ENCODE results near the gene PTPN23.

- TF ChIP-seq, protein P1, sequence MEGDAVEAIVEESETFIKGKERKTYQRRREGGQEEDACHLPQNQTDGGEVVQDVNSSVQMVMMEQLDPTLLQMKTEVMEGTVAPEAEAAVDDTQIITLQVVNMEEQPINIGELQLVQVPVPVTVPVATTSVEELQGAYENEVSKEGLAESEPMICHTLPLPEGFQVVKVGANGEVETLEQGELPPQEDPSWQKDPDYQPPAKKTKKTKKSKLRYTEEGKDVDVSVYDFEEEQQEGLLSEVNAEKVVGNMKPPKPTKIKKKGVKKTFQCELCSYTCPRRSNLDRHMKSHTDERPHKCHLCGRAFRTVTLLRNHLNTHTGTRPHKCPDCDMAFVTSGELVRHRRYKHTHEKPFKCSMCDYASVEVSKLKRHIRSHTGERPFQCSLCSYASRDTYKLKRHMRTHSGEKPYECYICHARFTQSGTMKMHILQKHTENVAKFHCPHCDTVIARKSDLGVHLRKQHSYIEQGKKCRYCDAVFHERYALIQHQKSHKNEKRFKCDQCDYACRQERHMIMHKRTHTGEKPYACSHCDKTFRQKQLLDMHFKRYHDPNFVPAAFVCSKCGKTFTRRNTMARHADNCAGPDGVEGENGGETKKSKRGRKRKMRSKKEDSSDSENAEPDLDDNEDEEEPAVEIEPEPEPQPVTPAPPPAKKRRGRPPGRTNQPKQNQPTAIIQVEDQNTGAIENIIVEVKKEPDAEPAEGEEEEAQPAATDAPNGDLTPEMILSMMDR (tag by site-specific recombination; IDR thresholded peaks at IDR 0.05) = no peak
- TF ChIP-seq, protein P2, sequence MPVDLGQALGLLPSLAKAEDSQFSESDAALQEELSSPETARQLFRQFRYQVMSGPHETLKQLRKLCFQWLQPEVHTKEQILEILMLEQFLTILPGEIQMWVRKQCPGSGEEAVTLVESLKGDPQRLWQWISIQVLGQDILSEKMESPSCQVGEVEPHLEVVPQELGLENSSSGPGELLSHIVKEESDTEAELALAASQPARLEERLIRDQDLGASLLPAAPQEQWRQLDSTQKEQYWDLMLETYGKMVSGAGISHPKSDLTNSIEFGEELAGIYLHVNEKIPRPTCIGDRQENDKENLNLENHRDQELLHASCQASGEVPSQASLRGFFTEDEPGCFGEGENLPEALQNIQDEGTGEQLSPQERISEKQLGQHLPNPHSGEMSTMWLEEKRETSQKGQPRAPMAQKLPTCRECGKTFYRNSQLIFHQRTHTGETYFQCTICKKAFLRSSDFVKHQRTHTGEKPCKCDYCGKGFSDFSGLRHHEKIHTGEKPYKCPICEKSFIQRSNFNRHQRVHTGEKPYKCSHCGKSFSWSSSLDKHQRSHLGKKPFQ (tag by site-specific recombination; IDR thresholded peaks at IDR 0.05) = no peak
- no peak for TF ChIP-seq ZNF274 (IDR thresholded peaks at IDR 0.05; ENCODE audit: low read length)
- TF ChIP-seq ZNF274 (tag by site-specific recombination; IDR thresholded peaks at IDR 0.05; ENCODE audit: borderline replicate concordance) = no peak
- no peak for TF ChIP-seq REST (tag by site-specific recombination; IDR thresholded peaks at IDR 0.05)
These were observed 39.2 kb downstream of the PTPN23 start for GRCh38 chr3:47420044-47420430.
